HG02938 (cell line): ENCODE results near the gene RHOT2.

Experiments used
- ATAC-seq: cut with Tn5 transposase; IDR thresholded peaks from one replicate; pipeline ENCODE4 v1.9.1; 2021; ENCODE audit warnings: mild to moderate bottlenecking, moderate library complexity; ENCODE audit not compliant: unreplicated experiment

RHOT2 gene

DNA sequence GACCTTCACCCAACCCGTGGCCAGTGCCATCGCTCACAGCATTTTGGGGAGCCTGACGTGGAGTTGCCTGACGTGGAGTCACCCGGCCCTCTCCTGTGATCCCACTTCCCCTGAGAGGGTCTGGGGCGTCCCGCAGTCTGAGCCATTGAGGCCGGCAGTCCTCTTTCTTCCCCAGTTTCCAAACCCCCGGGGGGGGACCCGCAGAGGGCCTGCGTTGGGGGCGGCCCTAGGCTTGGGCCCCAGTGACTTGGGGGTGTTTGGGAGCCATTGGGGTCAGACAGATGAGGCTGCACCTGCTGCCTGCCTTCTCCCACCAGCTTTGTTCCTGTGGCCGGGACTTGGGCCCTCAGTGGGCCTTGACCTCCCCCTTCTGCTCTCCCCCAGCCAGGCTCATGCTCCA lies 1.7 kb downstream of the RHOT2 start:
- ATAC-seq: no peak

DNA sequence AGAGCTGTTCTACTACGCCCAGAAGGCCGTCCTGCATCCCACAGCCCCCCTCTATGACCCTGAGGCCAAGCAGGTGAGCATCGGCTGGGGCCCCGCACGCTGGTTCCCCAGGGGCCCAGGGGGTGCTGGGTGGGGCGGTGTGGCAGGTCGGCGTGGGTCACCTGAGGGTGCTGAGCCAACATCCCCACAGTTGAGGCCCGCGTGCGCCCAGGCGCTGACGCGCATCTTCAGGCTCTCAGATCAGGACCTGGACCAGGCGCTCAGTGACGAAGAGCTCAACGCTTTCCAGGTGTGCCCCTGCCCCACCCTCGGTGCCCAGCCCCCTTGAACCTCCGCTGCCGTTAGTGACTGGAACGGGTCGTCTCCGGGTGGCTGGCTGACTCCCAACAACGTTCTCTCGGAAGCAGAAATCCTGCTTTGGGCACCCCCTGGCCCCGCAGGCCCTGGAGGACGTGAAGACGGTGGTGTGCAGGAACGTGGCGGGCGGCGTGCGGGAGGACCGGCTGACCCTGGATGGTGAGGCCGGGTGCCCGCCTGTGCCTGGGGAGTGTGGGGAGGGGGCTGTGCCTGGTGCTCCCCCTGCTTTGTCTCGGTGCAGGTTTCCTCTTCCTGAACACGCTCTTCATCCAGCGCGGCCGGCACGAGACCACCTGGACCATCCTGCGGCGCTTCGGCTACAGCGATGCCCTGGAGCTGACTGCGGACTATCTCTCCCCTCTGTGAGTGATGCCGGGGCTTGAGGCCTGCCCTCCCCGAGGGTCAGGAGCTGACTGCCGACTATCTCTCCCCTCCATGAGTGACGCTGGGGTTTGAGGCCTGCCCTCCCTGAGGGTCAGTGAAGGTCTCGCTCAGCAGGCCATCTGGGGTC lies 2.8 kb downstream of the RHOT2 start:
- ATAC-seq: no peak

DNA sequence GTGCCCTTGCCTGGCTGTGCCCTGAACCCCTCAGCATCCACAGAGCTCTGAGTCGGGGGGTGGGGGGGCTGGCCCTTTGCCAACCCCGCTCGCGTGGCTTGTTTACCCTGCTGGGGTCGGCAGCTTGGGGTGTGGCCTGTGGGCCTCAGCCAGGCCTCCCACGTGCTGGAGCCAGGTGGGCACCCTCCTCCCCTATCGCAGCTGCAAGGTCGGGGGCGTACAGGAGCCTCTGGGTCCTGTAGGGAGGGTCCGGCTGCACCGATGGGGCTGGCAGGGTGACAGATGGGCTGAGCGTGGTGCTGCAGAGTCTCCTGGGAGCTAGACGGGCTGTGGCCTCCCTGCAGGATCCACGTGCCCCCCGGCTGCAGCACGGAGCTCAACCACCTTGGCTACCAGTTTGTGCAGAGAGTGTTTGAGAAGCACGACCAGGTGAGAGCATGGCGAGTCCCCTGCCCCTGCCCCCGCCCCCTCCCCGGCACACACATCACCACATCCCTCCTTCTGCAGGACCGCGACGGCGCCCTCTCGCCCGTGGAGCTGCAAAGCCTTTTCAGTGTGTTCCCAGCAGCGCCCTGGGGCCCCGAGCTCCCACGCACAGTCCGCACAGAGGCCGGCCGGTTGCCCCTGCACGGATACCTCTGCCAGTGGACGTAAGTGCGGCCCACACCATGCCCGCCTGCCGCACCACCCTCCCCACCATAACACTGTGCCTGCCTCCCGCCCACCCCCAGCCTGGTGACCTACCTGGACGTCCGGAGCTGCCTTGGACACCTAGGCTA lies 3.6 kb downstream of the RHOT2 start:
- ATAC-seq: no peak

DNA sequence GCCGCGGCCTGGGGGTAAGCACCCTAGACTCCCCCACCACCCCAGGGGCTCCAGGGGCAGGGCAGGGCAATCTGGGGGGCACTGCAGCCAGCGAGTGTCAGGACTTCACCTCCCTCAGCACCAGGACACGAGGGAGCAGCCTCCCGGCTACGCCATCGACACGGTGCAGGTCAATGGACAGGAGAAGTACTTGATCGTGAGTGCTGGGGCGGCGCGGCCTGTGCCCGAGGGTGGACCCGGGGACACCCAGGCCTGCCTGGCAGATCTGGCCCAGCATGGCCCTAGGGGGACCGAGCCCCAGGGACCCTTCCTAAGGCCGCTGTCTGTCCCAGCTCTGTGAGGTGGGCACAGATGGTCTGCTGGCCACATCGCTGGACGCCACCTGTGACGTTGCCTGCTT lies 4.4 kb downstream of the RHOT2 start:
- no peak for ATAC-seq

DNA sequence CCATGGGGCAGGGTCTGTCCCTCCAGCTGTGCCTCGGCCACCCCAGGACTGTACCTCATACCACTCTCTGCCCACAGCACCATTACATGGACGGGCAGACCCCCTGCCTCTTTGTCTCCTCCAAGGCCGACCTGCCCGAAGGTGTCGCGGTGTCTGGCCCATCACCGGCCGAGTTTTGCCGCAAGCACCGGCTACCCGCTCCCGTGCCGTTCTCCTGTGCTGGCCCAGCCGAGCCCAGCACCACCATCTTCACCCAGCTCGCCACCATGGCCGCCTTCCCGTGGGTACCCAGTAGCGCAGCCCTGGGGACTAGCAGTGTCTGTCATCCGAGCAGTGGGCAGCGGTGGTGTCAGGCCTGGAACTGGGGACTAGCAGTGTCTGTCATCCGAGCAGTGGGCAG lies 4.9 kb downstream of the RHOT2 start:
- no peak for ATAC-seq

DNA sequence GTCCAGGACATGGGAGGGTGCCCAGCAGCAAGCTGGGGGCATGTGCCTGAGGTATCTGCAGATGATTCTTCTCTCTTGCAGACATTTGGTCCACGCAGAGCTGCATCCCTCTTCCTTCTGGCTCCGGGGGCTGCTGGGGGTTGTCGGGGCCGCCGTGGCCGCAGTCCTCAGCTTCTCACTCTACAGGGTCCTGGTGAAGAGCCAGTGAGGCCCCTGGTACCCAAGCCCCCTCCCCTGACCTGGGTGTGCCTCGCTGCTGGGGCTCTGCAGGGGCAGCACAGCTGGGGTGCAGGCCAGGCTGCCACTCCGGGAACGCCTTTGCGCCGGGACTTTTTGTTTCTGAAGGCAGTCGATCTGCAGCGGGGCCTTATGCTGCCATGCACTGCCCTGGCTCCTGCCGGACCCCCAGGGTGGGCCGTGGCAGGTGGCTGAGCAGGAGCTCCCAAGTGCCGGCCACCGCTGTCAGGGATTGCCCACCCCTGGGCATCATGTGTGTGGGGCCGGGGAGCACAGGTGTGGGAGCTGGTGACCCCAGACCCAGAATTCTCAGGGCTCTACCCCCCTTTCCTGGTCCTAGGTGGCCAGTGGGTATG lies 5.6 kb downstream of the RHOT2 start:
- no peak for ATAC-seq

DNA sequence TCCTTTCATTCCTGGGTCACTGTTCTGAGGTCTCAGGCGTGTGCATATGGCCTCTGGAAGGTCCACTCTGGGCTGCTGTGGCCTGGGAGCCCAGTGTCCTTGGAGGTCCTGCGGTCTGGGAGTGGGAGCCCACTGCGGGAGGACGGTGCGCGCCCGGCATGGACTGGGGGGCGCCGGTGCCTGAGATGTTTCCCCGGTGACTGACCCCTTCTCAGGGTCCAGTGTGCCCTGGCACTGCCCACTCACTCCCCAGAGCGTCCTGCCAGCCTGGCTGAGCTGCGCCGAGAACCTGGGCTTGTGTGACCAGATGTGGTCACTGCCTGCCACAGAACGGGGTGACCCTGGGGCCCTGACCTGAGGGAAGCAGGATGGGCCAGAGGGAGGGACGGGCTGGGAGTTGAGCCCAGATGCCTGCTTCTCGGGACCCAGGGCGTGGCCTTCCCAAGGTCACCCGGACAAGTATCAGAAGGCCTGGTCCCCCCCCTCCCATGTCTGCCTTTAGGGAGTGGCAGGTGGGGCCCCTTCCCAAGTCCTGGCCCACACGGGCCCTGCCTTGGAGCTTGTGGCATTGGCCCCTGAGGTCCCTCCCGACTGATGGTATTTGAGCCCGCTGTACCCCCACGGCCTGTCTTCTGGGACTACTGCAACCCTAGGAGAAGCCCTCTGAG lies 6.4 kb downstream of the RHOT2 start:
- ATAC-seq: no peak

DNA sequence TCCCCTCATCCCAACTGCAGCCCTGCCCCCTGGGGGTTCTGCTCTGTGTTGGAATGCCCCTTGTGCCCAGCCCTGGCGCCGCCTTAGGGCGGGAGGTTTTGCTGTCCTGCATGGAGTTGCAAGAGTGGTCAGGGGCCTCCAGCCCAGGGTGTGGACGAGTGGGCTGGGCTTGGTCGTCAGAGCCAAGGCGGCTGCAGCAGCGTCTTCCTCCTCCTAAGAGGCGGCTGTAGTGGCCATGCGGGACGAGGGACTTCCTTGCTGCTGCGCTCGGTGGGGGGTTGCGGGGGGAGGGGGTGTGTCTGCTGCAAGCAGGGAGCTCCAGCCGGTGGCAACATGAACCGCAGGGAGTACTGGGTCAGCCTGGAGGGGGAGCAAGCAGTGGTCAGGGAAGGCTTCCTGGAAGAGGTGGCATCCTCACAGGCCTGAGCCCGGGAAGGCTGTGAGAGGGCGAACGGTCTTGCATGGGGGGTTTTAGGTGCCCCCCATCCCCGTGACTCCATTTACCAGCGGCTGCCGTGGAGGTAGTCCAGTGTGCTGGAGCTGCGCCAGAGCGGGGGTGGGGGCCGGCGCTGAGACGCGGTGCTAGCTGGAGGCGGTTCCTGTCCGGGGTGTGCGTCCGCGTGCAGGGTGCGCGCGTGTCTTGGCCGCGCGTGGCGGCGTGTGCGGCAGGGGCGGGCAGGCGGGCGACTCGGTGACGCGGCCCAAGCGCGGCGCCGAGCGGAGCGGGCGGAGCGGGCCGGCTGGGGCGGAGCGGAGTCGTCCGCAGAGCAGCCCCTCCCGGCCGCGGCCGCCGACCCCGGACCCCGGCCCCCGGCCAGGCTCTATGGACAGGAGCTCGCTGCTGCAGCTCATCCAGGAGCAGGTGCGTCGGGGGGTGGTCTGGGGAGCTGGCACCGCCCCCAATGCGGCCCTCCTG lies 7.3 kb downstream of the RHOT2 start, which contains the start of gene RHBDL1:
Gene RHBDL1, plus strand, starts transcription at position 704 of the 916 bp plus-strand sequence. Its CDS starts 120 bp downstream, at position 824.
- no peak for ATAC-seq

DNA sequence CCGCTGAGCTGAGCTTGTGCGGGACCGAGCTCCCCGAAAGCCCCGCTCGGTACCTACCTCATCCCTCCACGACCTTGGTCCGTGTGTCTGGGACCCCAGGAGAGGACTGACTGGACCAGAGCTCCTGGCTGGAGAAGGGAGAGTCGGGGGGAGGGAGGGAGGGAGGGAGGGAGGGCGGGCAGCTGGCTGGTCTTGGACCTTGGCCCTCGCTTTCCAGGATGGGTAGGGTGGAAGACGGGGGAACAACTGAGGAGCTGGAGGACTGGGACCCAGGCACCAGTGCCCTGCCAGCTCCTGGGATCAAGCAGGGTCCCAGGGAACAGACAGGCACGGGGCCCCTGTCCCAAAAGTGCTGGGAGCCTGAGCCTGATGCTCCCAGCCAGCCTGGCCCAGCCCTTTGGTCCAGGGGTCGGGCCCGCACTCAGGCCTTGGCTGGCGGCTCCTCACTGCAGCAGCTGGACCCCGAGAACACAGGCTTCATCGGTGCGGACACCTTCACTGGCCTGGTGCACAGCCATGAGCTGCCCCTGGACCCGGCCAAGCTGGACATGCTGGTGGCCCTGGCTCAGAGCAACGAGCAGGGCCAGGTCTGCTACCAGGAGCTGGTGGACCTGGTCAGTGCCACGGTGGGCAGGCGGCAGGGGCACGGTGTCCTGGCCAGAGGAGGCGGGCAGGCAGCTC lies 8.1 kb downstream of the RHOT2 start:
- ATAC-seq: no peak

DNA sequence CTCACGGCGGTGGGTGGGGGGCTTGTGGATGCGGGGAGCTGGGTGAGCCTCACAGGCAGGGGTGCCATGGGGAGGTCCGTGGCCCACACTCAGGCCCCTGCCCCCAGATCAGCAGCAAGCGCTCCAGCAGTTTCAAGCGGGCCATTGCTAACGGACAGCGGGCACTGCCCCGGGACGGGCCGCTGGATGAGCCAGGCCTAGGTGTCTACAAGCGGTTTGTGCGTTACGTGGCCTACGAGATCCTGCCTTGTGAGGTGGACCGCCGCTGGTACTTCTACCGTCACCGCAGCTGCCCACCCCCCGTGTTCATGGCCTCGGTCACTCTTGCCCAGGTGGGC lies 8.6 kb downstream of the RHOT2 start:
- no peak for ATAC-seq

DNA sequence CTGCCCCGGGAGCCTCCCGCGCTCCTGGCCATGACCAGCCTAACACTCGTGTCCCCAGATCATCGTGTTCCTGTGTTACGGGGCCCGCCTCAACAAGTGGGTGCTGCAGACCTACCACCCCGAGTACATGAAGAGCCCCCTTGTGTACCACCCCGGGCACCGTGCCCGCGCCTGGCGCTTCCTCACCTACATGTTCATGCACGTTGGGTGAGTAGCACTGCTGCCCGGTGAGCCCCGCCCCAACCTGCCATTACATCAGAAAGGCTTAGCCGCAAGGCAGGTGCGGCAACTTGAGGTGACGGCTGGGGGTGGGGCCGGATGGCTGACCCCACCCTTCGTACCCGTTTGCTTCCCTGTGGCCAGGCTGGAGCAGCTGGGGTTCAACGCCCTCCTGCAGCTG lies 9.0 kb downstream of the RHOT2 start:
- ATAC-seq: no peak

DNA sequence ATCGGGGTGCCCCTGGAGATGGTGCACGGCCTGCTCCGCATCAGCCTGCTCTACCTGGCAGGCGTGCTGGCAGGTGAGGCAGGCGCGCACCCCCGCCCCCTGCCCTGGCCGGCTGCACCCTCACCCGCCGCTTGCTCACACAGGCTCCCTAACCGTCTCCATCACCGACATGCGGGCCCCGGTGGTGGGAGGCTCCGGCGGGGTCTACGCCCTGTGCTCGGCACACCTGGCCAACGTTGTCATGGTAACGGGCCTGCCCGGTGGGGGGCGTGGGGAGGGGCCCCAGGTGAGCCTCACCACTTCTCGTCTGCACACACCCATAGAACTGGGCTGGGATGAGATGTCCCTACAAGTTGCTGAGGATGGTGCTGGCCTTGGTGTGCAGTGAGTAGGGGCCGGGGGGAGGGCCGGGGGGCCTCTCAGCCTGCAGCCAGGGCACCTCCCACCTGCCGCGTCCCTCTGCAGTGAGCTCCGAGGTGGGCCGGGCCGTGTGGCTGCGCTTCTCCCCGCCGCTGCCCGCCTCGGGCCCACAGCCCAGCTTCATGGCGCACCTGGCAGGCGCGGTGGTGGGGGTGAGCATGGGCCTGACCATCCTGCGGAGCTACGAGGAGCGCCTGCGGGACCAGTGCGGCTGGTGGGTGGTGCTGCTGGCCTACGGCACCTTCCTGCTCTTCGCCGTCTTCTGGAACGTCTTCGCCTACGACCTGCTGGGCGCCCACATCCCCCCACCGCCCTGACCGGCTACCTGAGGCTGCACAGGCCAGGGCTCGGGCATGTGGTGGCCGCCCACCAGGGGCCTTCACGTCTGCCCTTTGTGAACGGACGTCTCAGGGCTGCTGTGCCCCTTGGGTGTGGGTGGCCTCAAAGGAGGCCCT lies 9.6 kb downstream of the RHOT2 start:
- ATAC-seq: no peak

DNA sequence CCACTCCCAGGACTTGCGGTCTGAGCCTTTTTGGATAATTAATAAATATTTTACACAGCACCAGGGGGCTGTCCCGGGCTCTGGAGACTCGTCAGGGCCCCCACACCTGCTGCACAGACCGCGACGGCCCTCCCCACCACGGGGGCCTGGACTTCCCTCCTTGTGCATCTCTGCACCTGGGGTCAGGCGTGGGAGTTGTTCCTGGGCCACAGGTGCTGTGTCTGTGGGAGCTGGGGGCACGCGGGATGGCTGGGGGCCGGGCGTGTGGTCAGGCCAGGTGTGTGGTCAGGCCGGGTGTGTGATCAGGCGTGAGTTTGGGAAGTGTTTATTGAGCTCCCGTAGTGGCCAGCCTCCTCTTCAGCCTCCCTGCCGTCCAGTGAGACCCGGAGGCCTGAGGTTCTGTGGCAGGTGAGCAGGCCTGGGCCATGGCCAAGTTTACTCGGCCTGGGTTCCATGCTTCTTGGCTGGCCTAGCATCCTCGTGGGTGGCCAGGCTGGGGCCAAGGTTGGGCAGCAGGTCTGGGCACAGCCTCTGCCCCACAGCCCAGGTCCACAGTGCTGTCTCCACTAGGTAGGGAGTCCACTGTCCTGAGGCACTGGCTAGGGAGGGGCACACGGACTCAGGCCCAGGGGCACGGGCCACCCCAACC lies 10.4 kb downstream of the RHOT2 start:
- ATAC-seq: no peak

DNA sequence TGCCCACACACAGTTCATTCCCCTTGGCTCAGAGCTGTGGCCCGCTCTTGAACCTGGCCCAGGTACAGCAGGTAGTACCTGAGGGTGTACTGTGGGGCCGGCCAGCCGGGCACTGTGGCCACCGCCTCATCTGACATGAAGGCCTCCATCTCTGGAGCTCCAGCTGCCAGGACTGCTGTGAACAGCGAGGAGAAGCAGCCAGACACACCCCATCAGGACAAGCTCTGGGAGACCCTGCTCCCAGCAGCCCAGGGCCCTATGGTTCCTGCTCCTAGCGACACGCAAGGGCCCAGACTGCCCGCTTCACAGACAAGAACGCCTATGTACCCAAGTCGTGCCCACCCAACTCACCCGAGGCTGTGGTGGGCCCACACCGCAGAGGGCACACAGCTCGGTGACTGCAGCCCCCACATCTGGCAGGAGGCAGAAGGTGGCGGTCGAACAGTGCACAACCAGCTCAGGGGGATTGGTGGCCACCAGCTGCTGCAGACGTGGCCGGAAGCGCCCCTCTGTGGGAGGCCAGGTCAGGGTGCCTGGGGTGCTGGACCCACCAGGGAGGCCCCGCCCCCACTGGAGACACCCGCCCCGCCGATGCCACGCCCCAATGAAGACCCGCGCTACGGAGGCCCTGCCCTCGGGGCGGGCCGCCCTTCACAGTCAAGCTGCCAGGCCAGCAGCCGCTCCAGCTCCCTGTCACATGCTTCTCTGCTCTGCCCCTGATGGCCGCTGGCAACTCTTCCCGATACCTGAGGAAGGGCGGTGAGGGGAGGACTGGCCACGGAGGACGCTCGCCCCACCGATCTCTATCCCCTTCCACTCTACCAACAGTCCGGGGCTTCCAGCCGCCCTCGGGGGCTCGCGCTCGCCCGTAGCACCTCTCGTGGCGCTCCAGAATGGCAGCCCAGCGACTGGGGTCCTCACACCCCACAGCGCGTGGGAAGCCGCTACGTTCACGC lies 11.2 kb downstream of the RHOT2 start:
- no peak for ATAC-seq

DNA sequence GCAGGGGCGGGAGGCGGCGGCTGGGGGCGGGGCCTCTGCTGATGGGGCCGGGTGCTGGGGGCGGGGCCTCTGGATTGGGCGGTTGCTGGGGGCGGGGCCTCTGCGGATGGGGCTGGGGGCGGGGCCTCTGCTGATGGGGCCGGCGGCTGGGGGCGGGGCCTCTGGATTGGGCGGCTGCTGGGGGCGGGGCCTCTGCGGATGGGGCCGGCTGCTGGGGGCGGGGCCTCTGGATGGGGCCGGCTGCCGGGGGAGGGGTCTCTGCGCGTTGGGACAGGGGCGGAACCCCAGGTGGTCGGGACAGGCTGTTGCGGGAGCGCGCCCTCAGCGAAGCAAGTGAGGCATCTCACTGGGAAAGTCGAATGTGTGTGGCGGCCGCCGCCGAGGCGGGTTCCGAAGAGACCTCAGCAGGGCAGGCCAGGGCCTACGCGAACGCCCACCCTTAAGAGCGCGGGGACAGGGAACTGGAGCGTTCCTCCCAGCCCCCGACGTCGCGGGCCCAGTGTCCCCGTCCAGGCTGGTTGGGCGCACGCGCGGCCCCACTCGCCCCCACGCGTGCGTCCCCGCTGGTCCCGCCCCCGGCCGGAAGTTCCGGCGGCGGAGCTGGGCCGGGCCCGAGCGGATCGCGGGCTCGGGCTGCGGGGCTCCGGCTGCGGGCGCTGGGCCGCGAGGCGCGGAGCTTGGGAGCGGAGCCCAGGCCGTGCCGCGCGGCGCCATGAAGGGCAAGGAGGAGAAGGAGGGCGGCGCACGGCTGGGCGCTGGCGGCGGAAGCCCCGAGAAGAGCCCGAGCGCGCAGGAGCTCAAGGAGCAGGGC lies 12.1 kb downstream of the RHOT2 start, which contains the start of gene STUB1:
Gene STUB1, plus strand, starts transcription at position 597 of the 811 bp plus-strand sequence. Its CDS starts 116 bp downstream, at position 713.
- no peak for ATAC-seq

DNA sequence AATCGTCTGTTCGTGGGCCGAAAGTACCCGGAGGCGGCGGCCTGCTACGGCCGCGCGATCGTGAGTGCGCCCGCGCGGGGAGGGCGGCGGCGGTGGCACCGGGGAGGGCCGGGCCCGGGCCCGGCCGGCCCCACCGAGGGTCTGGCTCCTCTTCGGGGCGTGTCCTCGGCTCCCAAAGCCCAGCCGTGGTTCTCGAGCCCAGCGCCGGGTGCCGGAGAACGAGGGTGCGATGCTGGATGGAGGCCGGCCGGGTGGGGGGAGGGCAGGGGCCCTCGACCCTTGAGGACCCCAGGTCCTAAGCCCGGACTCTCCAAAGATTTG lies 12.7 kb downstream of the RHOT2 start:
- no peak for ATAC-seq
